Endothelial cell of umbilical vein (primary cell): Measurements from ENCODE around the gene B4GALT5. TPM values are rescaled to one million over a fixed set of nuclear protein-coding genes. Genes with fewer than 3 reads are reported as not detected.

Experiments
- BruUV-seq: library from RNA; stranded (reverse); fragments of 400-500 nt; replicated peaks from 2 replicates; lab custom pipeline; 2021; lab: Mats Ljungman, UMichigan
- CTCF ChIA-PET: fragments of 300-600, 350-600 bp; sonication (Branson Sonifier 250); formaldehyde crosslinking; loops from one replicate; lab custom pipeline; 2021; ENCODE audit warnings: antibody characterized with exemption, inconsistent platforms; lab: Charles Lee
- POLR2A ChIA-PET: fragments of 300-600, 350-600 bp; sonication (Branson Sonifier 250); formaldehyde crosslinking; loops from one replicate; lab custom pipeline; 2021; ENCODE audit warnings: antibody characterized with exemption, inconsistent platforms; lab: Charles Lee
- DNase-seq: peaks from one replicate; pipeline ENCODE4 v3.0.0-alpha.2; 2011; ENCODE audit warnings: low read depth, low spot score
- FAIRE-seq: peaks from 2 replicates; lab custom pipeline; 2011; peaks lifted over from hg19 to GRCh38; lab: Jason Lieb, UNC
- H2AFZ ChIP-seq: 2 replicates; pipeline ENCODE4 v1.6.0; 2012; ENCODE audit warnings: low read depth, low read length, control low read depth, inconsistent platforms
- H3K27ac ChIP-seq: 2 replicates; pipeline ENCODE4 v1.5.1; 2011; ENCODE audit warnings: low read depth, mild to moderate bottlenecking, control low read depth, low read length, moderate library complexity; ENCODE audit not compliant: insufficient read depth
- H3K27me3 ChIP-seq, 2 experiments: 2 replicates each; pipeline versions ENCODE4 v1.6.0 to v1.6.1; 2011; ENCODE audit warnings: low read length in 2 of 2, mixed read lengths in 1 of 2; ENCODE audit not compliant: control insufficient read depth in 2 of 2, insufficient read depth in 2 of 2
- H3K36me3 ChIP-seq, 2 experiments: 2 replicates in 1 of 2; 3 replicates in 1 of 2; pipeline ENCODE4 v1.5.1; 2011; ENCODE audit warnings: low read length in 2 of 2, mild to moderate bottlenecking in 1 of 2, moderate library complexity in 1 of 2; ENCODE audit not compliant: control insufficient read depth in 2 of 2, insufficient read depth in 2 of 2; ENCODE audit errors: extremely low read depth in 1 of 2
- H3K4me1 ChIP-seq: 3 replicates; pipeline ENCODE4 v1.5.1; 2011; ENCODE audit warnings: mild to moderate bottlenecking, low read length; ENCODE audit not compliant: control insufficient read depth, insufficient read depth; ENCODE audit errors: extremely low read depth
- H3K4me2 ChIP-seq: 2 replicates; pipeline ENCODE4 v1.6.1; 2011; ENCODE audit warnings: low read length, control low read depth, mixed read lengths; ENCODE audit not compliant: insufficient read depth
- H3K4me3 ChIP-seq, 3 experiments: fragments of 200-600 bp in 1 of 3; sonication (generic), shearing (Covaris generic) in 1 of 3; replicated peaks in 1 of 3; 2 replicates each; pipeline ENCODE4 v1.5.1; 2011 to 2016; ENCODE audit warnings: control low read depth in 3 of 3, low read length in 3 of 3, mild to moderate bottlenecking in 2 of 3, inconsistent platforms in 1 of 3, low read depth in 1 of 3, moderate library complexity in 1 of 3; ENCODE audit not compliant: insufficient read depth in 1 of 3
- H3K79me2 ChIP-seq: 2 replicates; pipeline ENCODE4 v1.6.0; 2012; ENCODE audit warnings: low read length, inconsistent platforms; ENCODE audit not compliant: control insufficient read depth, insufficient read depth
- H3K9ac ChIP-seq: replicated peaks from 2 replicates; pipeline ENCODE3; 2011; ENCODE audit warnings: low read length, control low read depth; ENCODE audit not compliant: insufficient read depth; ENCODE audit errors: extremely low read depth
- H3K9me1 ChIP-seq: replicated peaks from 3 replicates; pipeline ENCODE4 v1.6.0; 2011; ENCODE audit warnings: mild to moderate bottlenecking, low read length; ENCODE audit not compliant: control insufficient read depth, insufficient read depth; ENCODE audit errors: extremely low read depth
- H3K9me3 ChIP-seq: replicated peaks from 2 replicates; pipeline ENCODE4 v1.5.1; 2012; ENCODE audit warnings: low read length, inconsistent platforms; ENCODE audit not compliant: control insufficient read depth, insufficient read depth
- H4K20me1 ChIP-seq: replicated peaks from 2 replicates; pipeline ENCODE3; 2011; ENCODE audit warnings: mild to moderate bottlenecking, low read length; ENCODE audit not compliant: control insufficient read depth, insufficient read depth; ENCODE audit errors: extremely low read depth
- EZH2 ChIP-seq: IDR thresholded peaks from 2 replicates; pipeline ENCODE4 v1.6.1; 2012; ENCODE audit warnings: borderline replicate concordance, low read depth, mild to moderate bottlenecking, moderate library complexity, low read length, inconsistent platforms; ENCODE audit not compliant: severe bottlenecking
- FOS ChIP-seq: IDR thresholded peaks from 2 replicates; pipeline ENCODE4 v1.6.1; 2011; ENCODE audit warnings: mild to moderate bottlenecking, low read length, moderate library complexity, borderline replicate concordance; ENCODE audit not compliant: insufficient read depth
- GATA2 ChIP-seq: IDR thresholded peaks from 2 replicates; pipeline ENCODE4 v1.7.0; 2011; ENCODE audit warnings: low read depth, mild to moderate bottlenecking, moderate library complexity, mixed read lengths, low read length; ENCODE audit not compliant: insufficient read length, insufficient read depth
- JUN ChIP-seq: IDR thresholded peaks from 2 replicates; pipeline ENCODE4 v1.6.1; 2011; ENCODE audit warnings: borderline replicate concordance, low read depth; ENCODE audit not compliant: insufficient read length, insufficient read depth
- MYC ChIP-seq: IDR thresholded peaks from one replicate; pipeline ENCODE4 v1.6.1; 2011; ENCODE audit warnings: mild to moderate bottlenecking, low read depth, low read length
- POLR2A ChIP-seq: IDR thresholded peaks from 2 replicates; pipeline ENCODE4 v1.6.1; 2012; ENCODE audit warnings: low read depth, mild to moderate bottlenecking, control low read depth, low read length
- POLR2AphosphoS5 ChIP-seq: IDR thresholded peaks from 2 replicates; pipeline ENCODE4 v1.6.1; 2012; ENCODE audit warnings: low read depth, mild to moderate bottlenecking, control low read depth, low read length, moderate library complexity; ENCODE audit not compliant: insufficient read depth
- dilution Hi-C: fragments of 300-500 bp; cut with MboI; formaldehyde crosslinking; loops from one replicate; pipeline ENCODE4 v1.15.0; 2019; ENCODE audit warnings: low sequenced_read_pairs; ENCODE audit not compliant: extremely low pct_ligation_motif_present
- intact Hi-C: fragments of 100-400 bp; cut with micrococcal nuclease; formaldehyde crosslinking; loops from one replicate; pipeline ENCODE4 v1.10.0; 2022
- polyA plus RNA-seq, 4 experiments: library from polyadenylated mRNA; depleted of rRNA in 3 of 4; stranded (reverse) in 3 of 4; unstranded in 1 of 4; fragments of >200 nt; gene quantifications; 2 replicates each; pipeline versions ENCODE4 v1.2.1 to v1.2.3, GENCODE V29; 2011 to 2012; ENCODE audit warnings: missing spikeins in 1 of 4
- total RNA-seq: library from RNA; stranded (reverse); gene quantifications from 2 replicates; pipeline ENCODE4 v1.2.3, GENCODE V29; 2021
- TF ChIP-seq, protein P1 (sequence below), 2 donors: IDR thresholded peaks; 1 replicate in 1 of 2; 2 replicates in 1 of 2; pipeline ENCODE4 v1.5.1; 2011; ENCODE audit warnings: low read length in 2 of 2, mild to moderate bottlenecking in 2 of 2, moderate library complexity in 2 of 2, control low read depth in 1 of 2, inconsistent platforms in 1 of 2, low read depth in 1 of 2; ENCODE audit not compliant: insufficient read depth in 1 of 2; ENCODE audit errors: extremely low read depth in 1 of 2
- TF ChIP-seq, protein P2 (sequence below): IDR thresholded peaks from 2 replicates; pipeline ENCODE4 v1.6.1; 2011; ENCODE audit not compliant: insufficient read depth, insufficient read length

The B4GALT5 gene
- total and polyA plus RNA-seq, 2 donors (not counting 3 experiments of a cell fraction or from before 2014, with no cell fraction given), result 54.4 to 70.1 TPM

DNA sequence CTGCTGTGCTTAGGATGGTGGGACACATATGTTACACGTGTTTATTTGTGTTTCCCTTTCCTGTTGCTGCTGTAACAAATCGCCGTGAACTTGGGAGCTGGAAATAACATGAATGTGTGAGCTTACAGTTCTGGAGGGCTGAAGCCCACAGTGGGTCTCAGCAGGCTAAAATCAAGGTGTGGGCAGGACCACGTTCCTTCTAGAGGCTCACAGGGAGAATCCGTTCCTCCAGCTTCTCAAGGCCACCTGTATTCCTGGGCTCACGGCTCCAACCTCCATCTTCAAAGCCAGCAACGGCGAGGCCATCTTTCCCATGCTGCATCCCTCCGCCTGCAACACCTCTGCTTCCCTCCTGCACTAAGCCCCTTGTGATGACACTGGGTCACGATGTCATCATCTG, 118.3 kb downstream of the B4GALT5 start:
- no peak overlapping the region for H3K4me3 ChIP-seq
- BruUV-seq, result no TSS peak
- CTCF ChIA-PET, result interaction anchor here (1.2 to 24.6 kb wide), 5 partner anchors 8 to 62 kb away, joined by 4 to 962 read pairs (median 5); no protein-coding TSS in a partner anchor
- dilution Hi-C loops (no loop called here), intact Hi-C loops (no loop called here)
- POLR2A ChIA-PET, result interaction anchor here (0.6 kb wide), 1 partner anchor 10 kb away, joined by 3 read pairs; no protein-coding TSS in a partner anchor
- no peak for DNase-seq
- H3K36me3 ChIP-seq, result no peaks in the 10 kb centered on the region
- no peak overlapping the region for H3K27ac ChIP-seq
- H4K20me1 ChIP-seq, result no peaks in the 10 kb centered on the region
- no peaks in the 10 kb centered on the region for H3K9me3 ChIP-seq
- no peak for FAIRE-seq
- no peak overlapping the region for H3K4me2 ChIP-seq
- H3K79me2 ChIP-seq, result no peaks in the 10 kb centered on the region
- H3K4me1 ChIP-seq, result peaks cover 19% of the 10 kb centered on the region
- H3K27me3 ChIP-seq, result no peaks in the 10 kb centered on the region
- TF ChIP-seq, protein P1, sequence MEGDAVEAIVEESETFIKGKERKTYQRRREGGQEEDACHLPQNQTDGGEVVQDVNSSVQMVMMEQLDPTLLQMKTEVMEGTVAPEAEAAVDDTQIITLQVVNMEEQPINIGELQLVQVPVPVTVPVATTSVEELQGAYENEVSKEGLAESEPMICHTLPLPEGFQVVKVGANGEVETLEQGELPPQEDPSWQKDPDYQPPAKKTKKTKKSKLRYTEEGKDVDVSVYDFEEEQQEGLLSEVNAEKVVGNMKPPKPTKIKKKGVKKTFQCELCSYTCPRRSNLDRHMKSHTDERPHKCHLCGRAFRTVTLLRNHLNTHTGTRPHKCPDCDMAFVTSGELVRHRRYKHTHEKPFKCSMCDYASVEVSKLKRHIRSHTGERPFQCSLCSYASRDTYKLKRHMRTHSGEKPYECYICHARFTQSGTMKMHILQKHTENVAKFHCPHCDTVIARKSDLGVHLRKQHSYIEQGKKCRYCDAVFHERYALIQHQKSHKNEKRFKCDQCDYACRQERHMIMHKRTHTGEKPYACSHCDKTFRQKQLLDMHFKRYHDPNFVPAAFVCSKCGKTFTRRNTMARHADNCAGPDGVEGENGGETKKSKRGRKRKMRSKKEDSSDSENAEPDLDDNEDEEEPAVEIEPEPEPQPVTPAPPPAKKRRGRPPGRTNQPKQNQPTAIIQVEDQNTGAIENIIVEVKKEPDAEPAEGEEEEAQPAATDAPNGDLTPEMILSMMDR (IDR thresholded peaks at IDR 0.05; ENCODE audit: extremely low read depth in 1 of 2, insufficient read depth in 1 of 2, low read depth in 1 of 2, low read length in 2 of 2), result no peak
- TF ChIP-seq POLR2AphosphoS5 (no peak), JUN (no peak), FOS (no peak), MYC (no peak), EZH2 (no peak), POLR2A (no peak), GATA2 (no peak)
- TF ChIP-seq, protein P2, sequence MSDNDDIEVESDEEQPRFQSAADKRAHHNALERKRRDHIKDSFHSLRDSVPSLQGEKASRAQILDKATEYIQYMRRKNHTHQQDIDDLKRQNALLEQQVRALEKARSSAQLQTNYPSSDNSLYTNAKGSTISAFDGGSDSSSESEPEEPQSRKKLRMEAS, result no peak
- H3K9ac ChIP-seq, result no peak overlapping the region
- no peaks in the 10 kb centered on the region for H3K9me1 ChIP-seq
- H2AFZ ChIP-seq, result no peak overlapping the region
